HEK293T (cell line): ENCODE measurements around the gene CCSER1.

Source experiments
- CTCF ChIA-PET: fragments of 350-600 bp; formaldehyde crosslinking; extraction: SDS; loops from one replicate; lab custom pipeline; 2021; ENCODE audit warnings: antibody characterized with exemption, inconsistent platforms; lab: Yijun Ruan, JAX
- POLR2A ChIA-PET: fragments of 350-600 bp; formaldehyde crosslinking; extraction: SDS; loops from one replicate; lab custom pipeline; 2020; ENCODE audit warnings: antibody characterized with exemption, inconsistent platforms; lab: Yijun Ruan, JAX
- DNase-seq: peaks from one replicate; pipeline ENCODE4 v3.0.0; 2012; ENCODE audit warnings: mixed read lengths; ENCODE audit errors: extremely low spot score
- ARNT ChIP-seq: fragments of 450-650 bp; IDR thresholded peaks from 2 replicates; pipeline ENCODE4 v1.6.1; 2017; ENCODE audit warnings: mild to moderate bottlenecking
- BHLHE40 ChIP-seq: fragments of 450-650 bp; IDR thresholded peaks from 2 replicates; pipeline ENCODE4 v1.6.1; 2016; ENCODE audit warnings: mild to moderate bottlenecking, moderate library complexity, borderline replicate concordance
- CTBP1 ChIP-seq: fragments of 450-650 bp; IDR thresholded peaks from 2 replicates; pipeline ENCODE4 v1.6.1; 2016; ENCODE audit warnings: borderline replicate concordance
- ELF4 ChIP-seq: fragments of 450-650 bp; IDR thresholded peaks from 2 replicates; pipeline ENCODE4 v1.6.1; 2017; ENCODE audit warnings: antibody characterized with exemption
- FOXA1 ChIP-seq: fragments of 450-650 bp; IDR thresholded peaks from 2 replicates; pipeline ENCODE4 v1.6.1; 2016; ENCODE audit warnings: mild to moderate bottlenecking
- FOXK2 ChIP-seq: fragments of 450-650 bp; IDR thresholded peaks from 2 replicates; pipeline ENCODE4 v1.6.1; 2016; ENCODE audit warnings: mild to moderate bottlenecking
- FOXM1 ChIP-seq: fragments of 450-650 bp; IDR thresholded peaks from 2 replicates; pipeline ENCODE4 v1.6.1; 2017; ENCODE audit warnings: mild to moderate bottlenecking, borderline replicate concordance
- HDGF ChIP-seq: fragments of 450-650 bp; IDR thresholded peaks from 2 replicates; pipeline ENCODE4 v1.6.1; 2017; ENCODE audit warnings: antibody characterized with exemption, borderline replicate concordance
- L3MBTL2 ChIP-seq: fragments of 450-650 bp; conservative IDR thresholded peaks from 2 replicates; pipeline ENCODE4 v1.6.1; 2016; ENCODE audit warnings: mild to moderate bottlenecking
- LEF1 ChIP-seq: fragments of 450-650 bp; IDR thresholded peaks from 2 replicates; pipeline ENCODE4 v1.6.1; 2017; ENCODE audit warnings: mild to moderate bottlenecking, borderline replicate concordance
- NFRKB ChIP-seq: fragments of 450-650 bp; IDR thresholded peaks from 2 replicates; pipeline ENCODE4 v1.6.1; 2016; ENCODE audit warnings: mild to moderate bottlenecking, moderate library complexity
- SP1 ChIP-seq: fragments of 450-650 bp; IDR thresholded peaks from 2 replicates; pipeline ENCODE4 v1.6.1; 2017
- SUZ12 ChIP-seq: fragments of 450-650 bp; IDR thresholded peaks from 2 replicates; pipeline ENCODE4 v1.6.1; 2016; ENCODE audit warnings: mild to moderate bottlenecking
- TARDBP ChIP-seq: fragments of 450-650 bp; IDR thresholded peaks from 2 replicates; pipeline ENCODE4 v1.6.1; 2016
- ZNF384 ChIP-seq: fragments of 450-650 bp; IDR thresholded peaks from 2 replicates; pipeline ENCODE4 v1.6.1; 2016
- TF ChIP-seq, protein P1 (sequence below): fragments of 450-650 bp; IDR thresholded peaks from 2 replicates; pipeline ENCODE4 v1.6.1; 2016

The CCSER1 gene

DNA sequence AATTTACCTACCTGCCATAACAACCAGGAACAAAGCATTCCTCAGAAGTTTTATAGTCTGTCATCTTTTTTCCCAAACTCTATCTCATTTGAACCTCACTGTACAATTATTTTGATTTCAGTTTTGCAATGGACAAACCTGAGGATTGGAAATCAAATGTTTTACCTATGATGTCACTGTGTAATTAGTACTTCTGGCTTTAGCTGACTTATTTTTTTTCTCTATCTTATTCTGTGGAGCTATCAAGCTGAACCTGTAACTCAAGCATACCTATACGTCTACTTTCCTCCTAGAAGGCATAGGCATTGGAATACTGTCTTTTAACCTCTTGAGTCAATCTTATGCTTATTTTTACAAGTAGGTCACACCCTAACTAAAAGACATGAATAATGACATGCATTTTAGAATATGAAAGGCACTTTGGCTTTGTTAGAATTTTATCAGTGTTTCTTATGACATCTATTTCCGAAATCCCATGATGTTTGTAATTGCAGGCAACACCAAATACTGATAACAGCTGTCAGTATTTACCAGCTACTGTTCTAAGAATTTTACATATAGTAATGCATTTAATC, 21.5 kb downstream of the CCSER1 start:
- ChIA-PET CTCF (no interaction called here), POLR2A (no interaction called here)
- TF ChIP-seq ELF4 (no peak), FOXA1 (no peak), HDGF (no peak), SP1 (no peak), CTBP1 (no peak), L3MBTL2 (no peak), ARNT (no peak), BHLHE40 (no peak), ZNF384 (no peak), FOXM1 (no peak), SUZ12 (no peak), LEF1 (no peak), FOXK2 (no peak), TARDBP (no peak), NFRKB (no peak)
- TF ChIP-seq, protein P1, sequence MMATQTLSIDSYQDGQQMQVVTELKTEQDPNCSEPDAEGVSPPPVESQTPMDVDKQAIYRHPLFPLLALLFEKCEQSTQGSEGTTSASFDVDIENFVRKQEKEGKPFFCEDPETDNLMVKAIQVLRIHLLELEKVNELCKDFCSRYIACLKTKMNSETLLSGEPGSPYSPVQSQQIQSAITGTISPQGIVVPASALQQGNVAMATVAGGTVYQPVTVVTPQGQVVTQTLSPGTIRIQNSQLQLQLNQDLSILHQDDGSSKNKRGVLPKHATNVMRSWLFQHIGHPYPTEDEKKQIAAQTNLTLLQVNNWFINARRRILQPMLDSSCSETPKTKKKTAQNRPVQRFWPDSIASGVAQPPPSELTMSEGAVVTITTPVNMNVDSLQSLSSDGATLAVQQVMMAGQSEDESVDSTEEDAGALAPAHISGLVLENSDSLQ, result no peak
- no peak for DNase-seq

- POLR2A ChIA-PET, result no interaction called here
- no peak for TF ChIP-seq NFRKB
- no peak for TF ChIP-seq CTBP1
- no peak for TF ChIP-seq ELF4
- no peak for TF ChIP-seq FOXA1
- TF ChIP-seq ARNT, result no peak
- no peak for TF ChIP-seq TARDBP
- TF ChIP-seq FOXM1, result no peak
- TF ChIP-seq SP1, result no peak
- TF ChIP-seq, protein P1, result no peak
- TF ChIP-seq BHLHE40, result no peak
- no peak for DNase-seq
- CTCF ChIA-PET, result no interaction called here
These were observed 24.8 kb downstream of the CCSER1 start for GRCh38 chr4:90152024-90152423.

DNA sequence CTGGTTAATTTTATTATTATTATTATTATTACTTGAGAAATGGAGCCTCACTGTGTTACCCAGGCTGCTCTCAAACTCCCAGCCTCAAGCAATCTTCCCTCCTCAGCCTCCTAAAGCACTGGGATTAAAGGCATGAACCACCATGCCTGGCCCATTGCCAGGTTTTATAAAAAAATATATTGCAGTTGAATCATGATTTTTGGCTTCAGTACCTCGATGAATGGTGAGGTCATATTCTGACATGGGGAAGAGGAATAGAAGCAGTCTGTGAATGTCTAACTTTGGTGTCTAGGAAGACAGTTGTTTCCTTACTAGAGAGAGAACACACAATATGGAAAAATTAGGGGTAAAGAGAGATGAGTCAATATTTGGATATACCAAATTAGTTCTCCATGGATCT, 32.0 kb downstream of the CCSER1 start:
- CTCF ChIA-PET, result no interaction called here

GRCh38 chr4:90160044-90160443, 32.9 kb downstream of the CCSER1 start:
- DNase-seq, result no peak
- POLR2A ChIA-PET, result no interaction called here
- CTCF ChIA-PET, result no interaction called here
- TF ChIP-seq L3MBTL2 (no peak), TARDBP (no peak), BHLHE40 (no peak), FOXM1 (no peak), NFRKB (no peak), CTBP1 (no peak), FOXK2 (no peak), SUZ12 (no peak), ELF4 (no peak)

More for the DNA sequence above, 32.0 kb downstream of the CCSER1 start:
- DNase-seq, result no peak
- TF ChIP-seq, protein P1, result no peak
- TF ChIP-seq HDGF (no peak), LEF1 (no peak), TARDBP (no peak), SP1 (no peak), FOXK2 (no peak), BHLHE40 (no peak), SUZ12 (no peak), FOXM1 (no peak), L3MBTL2 (no peak), ARNT (no peak), FOXA1 (no peak), NFRKB (no peak), CTBP1 (no peak), ZNF384 (no peak), ELF4 (no peak)
- POLR2A ChIA-PET, result no interaction called here

DNA sequence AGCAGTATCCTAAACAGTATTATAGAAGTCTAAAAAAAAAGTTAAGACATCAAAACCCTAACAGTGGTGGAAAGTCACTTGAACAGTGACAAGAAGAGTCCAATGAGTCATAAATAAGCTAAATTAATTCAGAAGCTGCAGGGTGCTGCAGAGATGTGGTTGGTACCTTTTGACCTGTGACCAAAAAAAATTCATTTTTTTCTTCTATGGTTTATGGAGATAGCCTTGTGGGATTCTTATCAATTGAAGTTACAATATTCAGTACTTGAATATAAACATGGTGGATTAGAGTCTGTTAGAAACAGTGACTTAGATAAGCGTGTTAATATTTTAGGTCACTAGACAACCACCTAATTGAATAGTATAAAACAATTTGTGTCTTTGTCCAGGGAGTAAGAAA, 35.4 kb downstream of the CCSER1 start:
- TF ChIP-seq CTBP1, result no peak
- no peak for TF ChIP-seq ARNT
- no peak for TF ChIP-seq HDGF
- no peak for TF ChIP-seq SUZ12
- TF ChIP-seq ZNF384, result no peak
- no peak for DNase-seq
- CTCF ChIA-PET, result no interaction called here
- POLR2A ChIA-PET, result no interaction called here

DNA sequence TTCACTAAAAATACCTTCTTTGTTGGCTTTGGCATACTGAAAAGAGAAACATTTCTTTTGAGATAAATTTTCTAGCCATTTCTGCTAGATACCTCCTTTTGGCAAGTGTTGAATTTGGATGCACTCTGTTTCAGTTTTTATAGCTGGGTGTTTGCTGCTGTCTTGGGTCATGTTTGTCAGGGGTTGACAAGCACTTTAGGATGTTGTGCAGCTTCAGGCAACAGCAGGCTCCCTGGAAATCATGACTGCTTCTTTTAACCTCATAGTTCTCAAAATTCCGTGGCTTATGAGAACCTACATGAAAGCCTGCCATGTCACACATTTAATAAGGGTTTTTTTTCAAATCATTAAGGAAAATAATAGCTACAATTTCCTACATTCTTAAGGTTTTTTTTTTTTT, 36.7 kb downstream of the CCSER1 start:
- ChIA-PET POLR2A (no interaction called here), CTCF (no interaction called here)
- DNase-seq, result no peak
- TF ChIP-seq FOXA1, result no peak
- TF ChIP-seq ARNT, result no peak
- TF ChIP-seq BHLHE40, result no peak

DNA sequence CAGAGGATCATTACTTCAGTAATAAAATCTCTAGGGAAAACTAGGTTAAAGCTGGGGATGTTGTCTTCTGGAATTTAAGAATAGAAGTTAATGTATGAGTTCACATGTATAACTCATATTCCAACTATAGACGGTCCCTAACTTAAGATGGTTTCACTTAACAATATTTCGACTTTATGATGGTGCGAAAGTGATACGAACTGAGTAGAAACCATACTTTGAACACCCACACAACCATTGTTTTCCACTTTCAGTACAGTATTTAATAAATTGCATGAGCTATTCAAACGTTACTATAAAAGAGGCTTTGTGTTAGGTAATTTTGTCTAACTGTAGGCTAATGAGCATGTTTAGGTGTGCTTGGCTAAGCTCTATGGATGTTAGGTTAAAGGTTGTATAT, 38.7 kb downstream of the CCSER1 start:
- CTCF ChIA-PET, result no interaction called here
- no peak for TF ChIP-seq BHLHE40
- no peak for TF ChIP-seq ELF4
- TF ChIP-seq, protein P1, result no peak
- TF ChIP-seq FOXM1, result no peak
- TF ChIP-seq TARDBP, result no peak
- TF ChIP-seq ARNT, result no peak
- TF ChIP-seq SUZ12, result no peak
- TF ChIP-seq FOXK2, result no peak
- TF ChIP-seq CTBP1, result no peak
- no peak for TF ChIP-seq ZNF384
- no peak for TF ChIP-seq NFRKB
- POLR2A ChIA-PET, result no interaction called here
- no peak for DNase-seq
